Measurements from ENCODE around the gene MOAP1.
"Not testable (repeated sequence)": the region's sequence is repeated elsewhere in the genome, so short reads cannot be mapped to it uniquely, and the experiment has no call there.

GRCh38 chr14:93159625-93160352, 24.9 kb downstream of the MOAP1 start:
- not testable (repeated sequence) for TF ChIP-seq ZNF274 (IDR thresholded peaks at IDR 0.05; ENCODE audit: low read depth, low read length); YY1 (IDR thresholded peaks at IDR 0.05; ENCODE audit: insufficient read depth, insufficient read length)

Measured in NT2/D1 (cell line).